HG02610 (cell line): Measurements from ENCODE around the gene IGSF22.

Source experiments
- ATAC-seq: cut with Tn5 transposase; IDR thresholded peaks from one replicate; pipeline ENCODE4 v1.9.1; 2021; ENCODE audit warnings: mild to moderate bottlenecking, moderate library complexity; ENCODE audit not compliant: unreplicated experiment

IGSF22 gene

GRCh38 chr11:18745251-18745650, 19.3 kb upstream of the IGSF22 start:
- no peak for ATAC-seq

DNA sequence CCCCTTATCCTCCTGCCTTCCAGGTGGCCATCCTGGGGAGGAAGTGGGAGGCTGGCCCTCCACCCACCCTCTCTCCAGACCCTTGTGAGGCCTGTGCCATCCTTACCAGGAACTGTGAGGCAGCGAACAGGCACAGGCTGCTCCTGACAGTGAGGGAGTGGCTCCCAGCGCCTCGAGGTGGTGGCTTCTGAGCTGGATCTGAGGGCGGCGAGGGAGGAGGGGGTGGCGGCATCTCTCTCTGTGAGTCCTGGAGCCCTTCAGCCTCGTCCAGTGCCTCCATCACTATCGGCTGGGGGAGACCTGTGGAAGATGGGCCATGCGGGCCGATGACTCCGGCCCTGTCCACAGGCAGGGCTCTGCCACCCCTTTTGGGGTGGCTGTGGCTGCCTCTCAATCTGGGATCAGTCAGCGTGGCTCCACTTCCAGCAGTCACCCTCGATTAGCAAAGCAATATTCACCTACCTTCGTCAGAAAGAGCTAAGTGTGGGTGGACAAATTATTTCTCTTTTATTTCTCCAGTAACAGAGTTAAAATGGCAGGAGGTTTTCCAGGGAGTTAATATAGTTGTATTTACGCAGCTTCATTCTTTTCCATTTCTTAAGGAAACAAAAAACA, 18.0 kb upstream of the IGSF22 start:
- no peak for ATAC-seq

DNA sequence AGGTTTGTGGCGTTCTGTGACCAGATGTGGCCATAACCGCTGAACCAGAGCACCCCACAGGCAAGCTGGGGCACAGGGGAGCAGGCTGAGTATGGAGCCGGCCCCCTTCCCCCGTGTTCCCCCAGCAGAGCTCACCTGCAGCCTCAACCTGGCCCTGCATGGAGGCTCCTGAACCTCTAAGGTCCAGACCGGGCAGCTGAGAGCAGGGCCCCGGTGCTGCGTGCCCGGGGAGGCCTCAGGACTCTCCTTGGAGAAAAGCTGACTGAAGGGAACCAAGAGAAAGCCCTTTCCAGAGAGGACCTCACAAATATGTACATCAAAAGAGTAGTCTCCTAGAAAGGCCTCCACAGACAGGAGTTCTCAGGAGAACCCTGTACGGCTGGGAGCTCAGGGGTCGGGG, 17.4 kb upstream of the IGSF22 start:
- ATAC-seq, result no peak

- ATAC-seq, result no peak
Measured at GRCh38 chr11:18741783-18742182, 15.8 kb upstream of the IGSF22 start.

- ATAC-seq, result no peak
Measured at GRCh38 chr11:18739685-18740084, 13.7 kb upstream of the IGSF22 start.

GRCh38 chr11:18737642-18738041, 11.7 kb upstream of the IGSF22 start:
- no peak for ATAC-seq

- ATAC-seq, result no peak
Measured at GRCh38 chr11:18736590-18737148, 10.7 kb upstream of the IGSF22 start.

DNA sequence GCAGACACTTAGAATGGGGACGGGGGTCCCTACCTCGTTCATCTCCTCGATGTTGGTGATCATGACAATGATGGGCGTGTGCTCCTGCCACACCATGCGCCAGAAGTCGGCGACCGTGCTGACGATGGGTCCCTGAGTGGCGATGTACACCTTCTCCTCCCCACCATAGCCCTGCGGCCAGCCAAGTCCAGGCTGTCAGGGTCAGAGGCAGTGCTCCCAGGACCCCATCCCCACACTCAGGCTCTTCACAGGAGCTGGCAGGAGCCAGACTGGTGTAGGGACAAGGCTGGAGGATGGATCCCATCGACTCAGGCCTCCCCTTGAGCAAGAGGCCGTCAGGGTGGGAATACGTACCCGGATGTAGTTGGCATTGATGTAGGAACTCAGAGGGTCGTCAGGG, 7.2 kb upstream of the IGSF22 start:
- no peak for ATAC-seq

DNA sequence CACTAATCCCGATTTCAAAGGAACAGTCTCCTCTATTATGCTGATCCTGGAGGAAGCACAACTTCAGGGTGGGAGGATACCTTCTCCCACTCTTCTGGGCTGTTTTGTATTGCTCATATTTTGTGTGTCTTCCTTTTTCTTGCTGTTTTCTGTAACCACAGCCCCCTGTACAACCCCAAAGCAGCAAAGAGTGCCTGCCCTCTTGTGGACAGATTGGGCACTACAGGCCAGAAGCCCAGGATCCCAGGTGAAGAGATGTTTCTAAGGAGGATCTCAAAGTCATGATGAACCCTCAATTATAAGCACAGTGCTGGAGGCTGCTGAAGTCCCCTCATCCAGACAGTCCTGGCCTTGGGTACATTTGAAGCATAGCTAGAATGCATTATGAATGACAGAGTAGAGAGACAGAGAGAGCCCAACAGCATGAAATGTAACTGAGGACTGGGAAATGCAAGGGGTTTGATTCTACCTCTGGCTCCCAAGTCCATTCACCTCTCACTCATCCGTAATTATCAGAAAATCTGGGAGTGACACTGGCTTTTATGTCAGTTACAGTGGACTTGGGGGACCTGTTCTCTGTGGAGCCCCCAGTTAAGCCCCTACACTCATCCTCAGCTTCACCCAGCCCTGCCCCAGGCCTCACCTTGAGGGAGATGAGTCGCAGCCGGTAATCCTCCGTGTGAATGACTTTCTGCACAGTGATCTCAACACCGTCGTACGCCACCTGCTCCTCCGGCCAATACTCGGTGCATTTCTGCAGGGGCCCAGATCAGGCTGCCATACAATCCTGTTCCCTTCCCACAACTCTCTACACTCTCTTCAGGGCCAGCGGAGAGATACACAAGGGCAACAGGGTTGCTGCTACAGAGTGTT, 6.2 kb upstream of the IGSF22 start:
- no peak for ATAC-seq

DNA sequence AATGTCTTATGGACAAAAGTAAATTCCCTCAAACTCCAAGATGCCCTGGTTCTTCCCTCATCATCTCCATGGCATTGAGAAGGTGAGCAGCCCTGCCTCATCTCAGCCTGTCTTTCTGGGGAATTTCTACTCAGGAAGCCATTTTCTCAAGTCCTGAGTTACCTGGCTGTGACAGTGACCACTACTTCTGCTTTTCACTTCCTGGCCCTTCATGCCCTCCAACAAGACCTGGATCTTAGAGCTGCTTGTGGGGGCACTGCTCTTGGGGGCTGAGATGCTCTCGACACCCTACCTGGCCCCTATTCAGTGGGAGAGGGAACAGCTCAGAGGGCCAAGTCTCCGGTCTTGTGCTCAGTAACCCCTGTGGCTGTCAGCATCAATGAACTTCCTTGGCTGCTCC, 5.5 kb upstream of the IGSF22 start:
- ATAC-seq, result no peak

- no peak for ATAC-seq
Measured at GRCh38 chr11:18730020-18730419, 4.0 kb upstream of the IGSF22 start.

DNA sequence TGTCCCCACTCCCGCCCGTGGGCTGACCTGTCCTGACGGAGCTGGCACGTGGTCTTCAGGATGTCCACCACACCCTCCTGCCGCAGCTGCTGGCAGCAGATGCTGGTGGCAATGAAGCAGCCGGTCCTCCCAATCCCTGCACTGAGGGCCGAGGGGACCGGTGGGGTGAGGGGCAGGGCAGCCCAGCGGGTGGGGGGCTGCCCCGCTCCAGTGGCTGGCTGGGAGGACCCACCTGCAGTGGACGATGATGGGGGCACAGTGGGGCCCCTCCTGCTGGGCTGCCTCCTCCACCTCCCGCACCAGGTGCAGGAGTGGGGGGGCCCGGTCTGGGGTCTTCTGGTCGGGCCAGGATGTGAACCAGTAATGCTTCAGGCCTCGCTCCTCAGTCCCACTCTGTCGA, 3.4 kb upstream of the IGSF22 start:
- ATAC-seq, result no peak

GRCh38 chr11:18728658-18729057, 2.7 kb upstream of the IGSF22 start:
- no peak for ATAC-seq

- ATAC-seq, result no peak
Measured at GRCh38 chr11:18727479-18728236, 1.7 kb upstream of the IGSF22 start.

- ATAC-seq, result no peak
Measured at GRCh38 chr11:18723991-18724390, 2.0 kb downstream of the IGSF22 start.

DNA sequence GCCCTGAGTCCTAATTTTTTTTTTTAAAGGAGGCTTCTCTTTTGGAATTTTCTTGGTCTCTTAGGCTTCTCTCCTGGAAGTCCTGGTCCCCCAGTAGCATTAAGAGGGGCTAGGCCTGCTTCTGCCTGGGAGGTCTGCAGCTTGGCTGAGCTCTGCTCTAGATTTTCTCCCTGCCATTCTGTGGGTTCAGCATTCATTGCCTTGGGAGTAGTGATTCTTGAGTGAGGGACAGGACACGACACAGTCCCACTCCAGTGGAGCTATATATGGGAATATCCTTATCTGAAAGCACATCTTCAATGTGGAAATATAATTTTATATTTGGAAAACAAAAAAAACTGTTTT, 3.7 kb downstream of the IGSF22 start:
- peak; percentile 8 for ATAC-seq

DNA sequence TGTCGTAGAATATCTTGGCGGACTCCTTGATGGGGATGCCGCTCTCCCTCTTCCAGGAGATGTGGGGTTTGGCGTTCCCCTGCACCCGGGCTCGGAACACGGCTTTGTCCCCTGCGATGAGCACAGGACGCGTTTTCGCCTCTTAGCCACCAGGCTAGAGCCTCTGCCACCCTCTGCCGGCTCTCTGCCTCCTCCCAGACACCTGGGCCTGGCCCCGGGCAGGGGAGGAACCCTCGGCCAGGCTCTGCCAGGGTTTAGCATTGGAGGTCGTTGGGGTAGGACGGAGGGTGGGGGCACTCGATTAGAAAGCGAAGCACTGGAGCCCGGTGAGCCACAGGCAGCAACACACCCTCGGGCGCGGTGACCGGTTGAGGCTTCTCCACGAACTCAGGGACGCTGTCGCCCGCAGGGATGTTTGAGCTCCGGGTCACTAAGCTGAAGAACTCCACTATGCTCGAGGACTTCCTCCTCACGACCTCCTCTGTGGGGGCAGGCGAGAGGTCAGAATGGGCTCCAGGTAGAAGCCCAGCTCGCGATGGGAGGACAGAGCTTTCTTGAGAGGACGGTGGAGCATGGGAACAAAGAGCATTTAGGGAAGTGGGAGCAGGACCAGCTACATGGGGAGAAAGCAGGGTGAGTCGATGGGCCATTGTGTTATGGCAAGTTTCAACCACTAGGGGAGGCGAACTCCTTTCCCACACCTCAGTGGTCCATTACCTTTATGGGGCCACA, 4.3 kb downstream of the IGSF22 start:
- peak; percentile 67 for ATAC-seq

GRCh38 chr11:18720808-18721560, 5.0 kb downstream of the IGSF22 start:
- peak; percentile 64 for ATAC-seq

DNA sequence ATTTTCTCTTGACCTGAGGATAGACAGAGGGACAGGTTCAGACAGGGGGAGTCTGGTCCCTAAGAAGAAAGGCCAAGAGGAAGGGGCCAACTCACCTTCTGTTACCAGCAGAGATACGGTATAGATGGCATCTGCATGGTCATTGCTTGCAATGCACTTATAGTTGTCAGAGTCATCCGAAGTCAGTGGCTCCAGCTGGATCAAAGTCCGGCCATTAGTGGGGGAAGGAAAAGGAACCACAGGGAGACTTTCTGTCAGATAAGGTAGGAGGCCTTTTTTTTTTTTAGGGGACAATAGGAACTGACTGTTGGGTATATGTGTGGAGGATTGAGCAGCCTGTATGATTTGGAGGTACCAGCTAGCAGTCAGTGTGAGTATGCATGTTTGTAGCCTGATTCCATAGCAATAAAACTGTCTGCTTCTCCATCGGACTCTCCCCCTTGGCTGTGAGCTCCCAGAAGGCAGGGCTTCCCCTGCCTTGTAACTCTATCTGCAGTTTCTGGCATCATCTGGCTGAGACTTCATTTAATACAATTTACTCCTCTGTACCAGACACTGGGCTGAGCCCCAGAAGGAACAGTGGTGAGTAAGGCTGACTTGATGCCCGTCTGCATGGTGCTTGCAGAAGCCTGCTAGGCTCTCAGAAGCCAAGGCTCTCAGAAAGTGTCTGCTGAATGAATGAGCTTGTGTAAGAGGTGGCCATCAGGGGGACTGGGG, 5.7 kb downstream of the IGSF22 start:
- ATAC-seq, result no peak

GRCh38 chr11:18715476-18715875, 10.5 kb downstream of the IGSF22 start:
- ATAC-seq, result no peak
